Epithelial cell of esophagus (primary cell): Measurements from ENCODE around the gene PRIMPOL.
A peak's percentile ranks its signal among the peaks of the same experiment; 100 is the strongest.

Experiments used
- DNase-seq: peaks from one replicate; pipeline ENCODE4 v3.0.0; 2010; ENCODE audit warnings: low read depth
- H3K4me3 ChIP-seq: 2 replicates; pipeline ENCODE4 v1.5.1; 2011; ENCODE audit warnings: mild to moderate bottlenecking, low read length, control low read depth
- TF ChIP-seq, protein P1 (sequence below): IDR thresholded peaks from 2 replicates; pipeline ENCODE4 v1.5.1; 2011; ENCODE audit warnings: low read depth, mild to moderate bottlenecking, low read length, control low read depth, inconsistent platforms; ENCODE audit not compliant: insufficient read depth; ENCODE audit errors: missing control alignments

PRIMPOL gene

DNA sequence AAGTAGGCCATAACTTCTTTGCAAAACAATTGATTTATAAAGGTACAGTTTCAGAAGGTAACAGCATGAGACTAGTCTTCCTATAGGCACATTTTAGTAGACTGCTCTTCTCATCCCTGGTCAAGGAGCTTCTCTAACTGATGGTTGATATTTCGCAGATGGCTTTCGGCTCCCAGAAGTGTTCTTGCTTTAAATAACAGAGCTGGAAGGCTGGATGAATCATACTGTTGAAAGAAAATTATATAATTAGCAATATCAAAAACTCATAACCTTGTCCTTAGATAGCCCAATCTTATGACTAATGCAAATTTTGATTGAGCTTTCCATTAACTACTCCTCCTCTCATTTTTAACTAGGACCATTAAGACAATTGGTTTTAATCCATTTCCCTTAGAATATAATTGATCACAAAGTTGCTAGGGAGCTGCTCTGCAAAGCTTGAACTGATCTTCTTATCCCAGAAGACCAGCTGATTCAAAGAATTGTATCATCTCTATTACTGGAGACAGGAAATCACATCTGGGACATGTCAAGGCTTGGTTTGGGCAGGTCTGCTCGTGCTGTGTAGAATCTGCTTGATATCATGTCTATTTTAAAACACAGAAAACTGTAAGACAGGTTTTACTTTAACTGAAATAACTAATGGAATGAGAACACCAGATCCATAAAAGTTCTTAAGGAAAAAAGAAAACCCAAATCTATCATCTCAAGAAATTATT lies 45.8 kb downstream of the PRIMPOL start:
- H3K4me3 ChIP-seq, result no peak overlapping the region
- peak; percentile 92 for DNase-seq
- TF ChIP-seq, protein P1, sequence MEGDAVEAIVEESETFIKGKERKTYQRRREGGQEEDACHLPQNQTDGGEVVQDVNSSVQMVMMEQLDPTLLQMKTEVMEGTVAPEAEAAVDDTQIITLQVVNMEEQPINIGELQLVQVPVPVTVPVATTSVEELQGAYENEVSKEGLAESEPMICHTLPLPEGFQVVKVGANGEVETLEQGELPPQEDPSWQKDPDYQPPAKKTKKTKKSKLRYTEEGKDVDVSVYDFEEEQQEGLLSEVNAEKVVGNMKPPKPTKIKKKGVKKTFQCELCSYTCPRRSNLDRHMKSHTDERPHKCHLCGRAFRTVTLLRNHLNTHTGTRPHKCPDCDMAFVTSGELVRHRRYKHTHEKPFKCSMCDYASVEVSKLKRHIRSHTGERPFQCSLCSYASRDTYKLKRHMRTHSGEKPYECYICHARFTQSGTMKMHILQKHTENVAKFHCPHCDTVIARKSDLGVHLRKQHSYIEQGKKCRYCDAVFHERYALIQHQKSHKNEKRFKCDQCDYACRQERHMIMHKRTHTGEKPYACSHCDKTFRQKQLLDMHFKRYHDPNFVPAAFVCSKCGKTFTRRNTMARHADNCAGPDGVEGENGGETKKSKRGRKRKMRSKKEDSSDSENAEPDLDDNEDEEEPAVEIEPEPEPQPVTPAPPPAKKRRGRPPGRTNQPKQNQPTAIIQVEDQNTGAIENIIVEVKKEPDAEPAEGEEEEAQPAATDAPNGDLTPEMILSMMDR, result no peak

DNA sequence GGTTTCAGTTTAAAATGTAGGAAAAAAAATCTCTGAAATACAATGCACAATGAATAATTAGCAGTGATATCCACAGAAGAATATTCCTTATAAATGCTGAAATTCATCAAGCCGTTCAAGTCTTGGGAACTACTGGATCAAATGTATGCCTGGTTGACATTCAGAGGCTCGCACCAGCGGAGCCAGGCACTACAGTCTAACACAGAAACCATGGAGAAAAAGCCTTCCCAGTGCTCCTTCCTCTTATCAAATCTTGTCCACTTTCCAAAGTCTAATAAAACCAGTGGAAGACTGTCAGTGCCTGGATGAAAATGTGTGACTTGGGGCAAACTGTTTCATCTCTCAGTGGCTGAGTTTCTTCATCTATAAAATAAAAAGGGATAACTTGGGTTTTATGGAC lies 48.4 kb downstream of the PRIMPOL start:
- DNase-seq, result no peak
- H3K4me3 ChIP-seq, result no peak overlapping the region
- TF ChIP-seq, protein P1, result no peak

DNA sequence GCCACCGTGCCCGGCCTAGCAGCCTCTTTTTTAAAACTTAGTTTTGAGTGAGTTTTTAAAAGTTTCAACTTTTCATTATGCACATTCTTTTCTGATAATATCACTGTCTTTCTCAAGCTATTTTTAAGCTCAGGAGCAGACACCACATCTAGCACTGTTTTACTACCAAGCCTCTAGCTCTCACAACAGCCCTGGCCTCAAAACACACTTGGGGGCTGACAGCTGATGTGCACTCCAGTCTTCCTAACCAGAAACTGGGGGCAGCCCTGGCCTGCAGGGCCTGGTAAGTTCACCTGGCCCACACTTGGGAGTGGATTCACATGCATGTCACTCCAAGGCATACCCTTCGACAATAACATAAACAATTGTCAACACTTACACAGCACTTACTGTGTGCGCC lies 50.4 kb downstream of the PRIMPOL start:
- DNase-seq, result no peak
- no peak overlapping the region for H3K4me3 ChIP-seq
- TF ChIP-seq, protein P1, result no peak

DNA sequence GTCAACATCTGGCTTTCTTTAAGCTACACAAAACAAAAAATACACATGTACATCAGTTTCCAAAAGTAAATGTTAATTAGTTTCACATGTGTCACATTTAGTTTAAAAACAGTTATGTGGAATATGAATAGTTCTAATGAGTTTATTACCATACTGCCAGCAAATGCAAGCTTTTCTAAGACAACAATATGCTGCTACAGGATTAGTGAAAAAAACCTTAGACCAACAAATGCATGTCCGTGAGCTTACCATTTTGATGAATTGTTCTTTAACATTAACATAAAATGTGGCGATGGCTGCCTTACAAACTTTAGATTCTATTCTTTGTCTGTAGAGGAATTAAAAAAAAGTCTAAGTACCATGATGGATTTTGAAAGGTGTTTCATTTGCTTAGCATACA lies 52.6 kb downstream of the PRIMPOL start:
- no peak overlapping the region for H3K4me3 ChIP-seq
- TF ChIP-seq, protein P1, result no peak
- no peak for DNase-seq

DNA sequence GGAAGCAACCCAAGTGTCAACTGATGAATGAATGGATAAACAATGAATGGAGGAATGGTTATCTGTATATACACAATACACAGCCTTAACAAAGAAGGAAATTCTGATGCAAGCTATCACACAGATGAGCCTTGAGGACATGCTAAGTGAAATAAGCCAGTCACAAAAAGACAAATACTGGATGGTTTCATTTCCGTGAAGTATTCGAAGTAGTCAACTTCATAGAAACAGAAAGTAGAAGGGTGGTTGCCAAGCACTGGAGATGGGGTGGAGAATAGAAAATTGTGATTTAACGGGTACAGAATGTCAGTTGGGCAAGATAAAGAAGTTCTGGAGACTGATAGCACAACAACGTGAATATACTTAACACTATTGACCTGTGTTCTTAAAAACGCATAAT lies 56.2 kb downstream of the PRIMPOL start:
- no peak overlapping the region for H3K4me3 ChIP-seq
- DNase-seq, result no peak
- TF ChIP-seq, protein P1, result no peak

DNA sequence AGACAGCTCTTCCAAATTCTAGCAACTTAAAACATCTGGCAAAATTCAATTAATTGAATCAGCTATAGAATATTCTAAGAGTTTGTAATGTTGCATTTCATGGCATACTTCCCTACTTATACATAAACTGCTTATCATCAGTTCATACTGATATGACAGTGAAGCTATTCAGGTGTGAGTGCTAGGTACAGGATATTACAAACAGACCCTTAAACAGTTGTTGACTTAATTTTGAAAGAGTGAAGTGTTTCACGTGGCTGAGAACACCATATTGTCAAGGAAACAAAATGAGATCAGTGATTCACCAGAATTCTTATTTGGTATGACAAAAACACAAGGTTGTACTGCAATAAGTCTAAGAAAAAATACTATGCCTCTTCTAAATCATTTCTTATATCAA lies 56.9 kb downstream of the PRIMPOL start:
- TF ChIP-seq, protein P1, result no peak

DNA sequence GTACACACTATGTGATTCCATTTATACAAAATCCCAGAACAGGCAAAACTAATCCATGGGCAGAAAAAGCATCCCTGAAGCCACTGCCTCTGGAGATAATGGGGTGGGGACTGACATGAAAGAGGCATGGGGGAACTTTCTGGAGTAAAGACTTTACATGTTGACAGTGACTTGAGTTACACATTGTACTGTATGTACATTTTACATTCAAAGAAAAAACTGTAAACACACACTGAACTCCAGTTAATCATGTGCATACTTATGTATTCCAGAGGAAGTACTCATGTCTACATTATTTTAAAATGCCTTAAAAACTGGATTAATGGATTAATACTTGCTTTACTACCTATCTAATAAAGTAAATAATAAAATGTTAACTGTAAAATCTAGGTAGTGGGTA lies 62.8 kb downstream of the PRIMPOL start:
- no peak for DNase-seq
- no peak overlapping the region for H3K4me3 ChIP-seq
- TF ChIP-seq, protein P1, result no peak

More for the DNA sequence above, 56.9 kb downstream of the PRIMPOL start:
- no peak overlapping the region for H3K4me3 ChIP-seq
- DNase-seq, result no peak
